Vagina (tissue), 2 donors: ENCODE data around the gene CD160.

Experiments used
- POLR2AphosphoS5 ChIP-seq, 2 donors: sonication (generic); formaldehyde crosslinking; IDR thresholded peaks; one replicate each; pipeline ENCODE4 v1.9.0; 2017; ENCODE audit warnings: antibody characterized with exemption in 2 of 2, mild to moderate bottlenecking in 2 of 2, low read depth in 1 of 2; ENCODE audit not compliant: insufficient read depth in 1 of 2
- TF ChIP-seq, protein P1 (sequence below), 3 experiments: fragments of 450-650 bp in 2 of 3; fragments of 200-600 bp in 1 of 3; sonication (generic) in 1 of 3; IDR thresholded peaks; one replicate each; pipeline ENCODE4 v1.5.1; 2017 to 2019; ENCODE audit warnings: antibody characterized with exemption in 3 of 3, mild to moderate bottlenecking in 2 of 3, moderate library complexity in 2 of 3

DNA sequence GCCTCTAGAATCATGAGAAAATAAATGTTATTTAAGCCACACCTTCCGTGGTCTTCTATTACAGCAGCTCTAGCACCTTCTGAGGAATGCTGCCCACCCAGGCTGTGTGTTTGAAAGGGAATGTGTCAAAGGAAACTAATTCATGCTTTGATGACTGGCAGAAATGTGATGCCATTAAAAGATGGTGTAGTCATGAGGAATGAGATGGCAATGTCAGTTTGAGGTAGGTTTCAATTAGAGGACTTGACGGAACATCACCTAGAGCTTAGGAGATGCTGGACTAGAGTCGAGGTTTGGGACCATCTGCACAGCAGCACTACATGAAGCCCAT, 22.7 kb upstream of the CD160 start:
- TF ChIP-seq, protein P1, sequence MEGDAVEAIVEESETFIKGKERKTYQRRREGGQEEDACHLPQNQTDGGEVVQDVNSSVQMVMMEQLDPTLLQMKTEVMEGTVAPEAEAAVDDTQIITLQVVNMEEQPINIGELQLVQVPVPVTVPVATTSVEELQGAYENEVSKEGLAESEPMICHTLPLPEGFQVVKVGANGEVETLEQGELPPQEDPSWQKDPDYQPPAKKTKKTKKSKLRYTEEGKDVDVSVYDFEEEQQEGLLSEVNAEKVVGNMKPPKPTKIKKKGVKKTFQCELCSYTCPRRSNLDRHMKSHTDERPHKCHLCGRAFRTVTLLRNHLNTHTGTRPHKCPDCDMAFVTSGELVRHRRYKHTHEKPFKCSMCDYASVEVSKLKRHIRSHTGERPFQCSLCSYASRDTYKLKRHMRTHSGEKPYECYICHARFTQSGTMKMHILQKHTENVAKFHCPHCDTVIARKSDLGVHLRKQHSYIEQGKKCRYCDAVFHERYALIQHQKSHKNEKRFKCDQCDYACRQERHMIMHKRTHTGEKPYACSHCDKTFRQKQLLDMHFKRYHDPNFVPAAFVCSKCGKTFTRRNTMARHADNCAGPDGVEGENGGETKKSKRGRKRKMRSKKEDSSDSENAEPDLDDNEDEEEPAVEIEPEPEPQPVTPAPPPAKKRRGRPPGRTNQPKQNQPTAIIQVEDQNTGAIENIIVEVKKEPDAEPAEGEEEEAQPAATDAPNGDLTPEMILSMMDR (IDR thresholded peaks at IDR 0.05): no peak
- no peak for TF ChIP-seq POLR2AphosphoS5 (IDR thresholded peaks at IDR 0.05; ENCODE audit: insufficient read depth in 1 of 2, low read depth in 1 of 2)
